PC-3 (cell line): Measurements from ENCODE around the gene MYO5B.

Source experiments
- EZH2 ChIP-seq: fragments of 300-600 bp; sonication (generic); IDR thresholded peaks from one replicate; pipeline ENCODE4 v1.6.1; 2017; ENCODE audit warnings: antibody characterized with exemption, mild to moderate bottlenecking, low read length; ENCODE audit not compliant: unreplicated experiment
- EZH2phosphoT487 ChIP-seq: fragments of 300-600 bp; sonication (generic); IDR thresholded peaks from 2 replicates; pipeline ENCODE4 v1.6.1; 2018; ENCODE audit warnings: mild to moderate bottlenecking, antibody characterized with exemption, low read length, borderline replicate concordance
- TF ChIP-seq, protein P1 (sequence below): fragments of 300-600 bp; sonication (generic); conservative IDR thresholded peaks from 2 replicates; pipeline ENCODE4 v1.5.1; 2017; ENCODE audit warnings: antibody characterized with exemption, low read depth, mild to moderate bottlenecking, low read length

DNA sequence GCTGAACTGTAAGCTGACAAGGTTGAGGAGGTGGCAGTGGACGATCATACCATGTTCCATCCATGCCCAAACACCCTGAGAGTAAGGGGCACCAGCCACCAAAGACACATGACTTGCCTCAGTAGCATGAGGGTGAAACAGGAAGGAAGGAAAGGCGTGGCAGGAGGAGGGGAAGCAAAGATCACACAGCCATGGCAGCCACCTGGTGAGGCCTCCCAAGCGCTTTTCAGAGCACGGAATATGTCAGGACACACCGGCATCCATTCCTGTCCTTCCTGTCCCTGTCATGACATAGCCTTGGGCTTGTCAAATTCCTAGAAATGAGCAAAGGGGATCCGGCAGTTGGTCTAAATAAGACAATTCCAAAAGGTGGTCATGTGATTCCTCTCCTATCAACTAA, 118.7 kb downstream of the MYO5B start:
- TF ChIP-seq, protein P1, sequence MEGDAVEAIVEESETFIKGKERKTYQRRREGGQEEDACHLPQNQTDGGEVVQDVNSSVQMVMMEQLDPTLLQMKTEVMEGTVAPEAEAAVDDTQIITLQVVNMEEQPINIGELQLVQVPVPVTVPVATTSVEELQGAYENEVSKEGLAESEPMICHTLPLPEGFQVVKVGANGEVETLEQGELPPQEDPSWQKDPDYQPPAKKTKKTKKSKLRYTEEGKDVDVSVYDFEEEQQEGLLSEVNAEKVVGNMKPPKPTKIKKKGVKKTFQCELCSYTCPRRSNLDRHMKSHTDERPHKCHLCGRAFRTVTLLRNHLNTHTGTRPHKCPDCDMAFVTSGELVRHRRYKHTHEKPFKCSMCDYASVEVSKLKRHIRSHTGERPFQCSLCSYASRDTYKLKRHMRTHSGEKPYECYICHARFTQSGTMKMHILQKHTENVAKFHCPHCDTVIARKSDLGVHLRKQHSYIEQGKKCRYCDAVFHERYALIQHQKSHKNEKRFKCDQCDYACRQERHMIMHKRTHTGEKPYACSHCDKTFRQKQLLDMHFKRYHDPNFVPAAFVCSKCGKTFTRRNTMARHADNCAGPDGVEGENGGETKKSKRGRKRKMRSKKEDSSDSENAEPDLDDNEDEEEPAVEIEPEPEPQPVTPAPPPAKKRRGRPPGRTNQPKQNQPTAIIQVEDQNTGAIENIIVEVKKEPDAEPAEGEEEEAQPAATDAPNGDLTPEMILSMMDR = no peak
- no peak for TF ChIP-seq EZH2phosphoT487
- TF ChIP-seq EZH2 = no peak
